Measurements from ENCODE around the gene MARCHF4. TPM values are rescaled to one million over a fixed set of nuclear protein-coding genes. Genes with fewer than 3 reads are reported as not detected.

Gene MARCHF4
- total and polyA plus RNA-seq, 4 donors = not detected

GRCh38 chr2:216345846-216346245 lies 26.4 kb downstream of the MARCHF4 start (continued):
- TF ChIP-seq HNF4G (IDR thresholded peaks at IDR 0.05) (no peak), RAD21 (IDR thresholded peaks at IDR 0.05) (no peak), EGR1 (IDR thresholded peaks at IDR 0.05; ENCODE audit: low read depth in 2 of 2) (no peak), ZBTB33 (IDR thresholded peaks at IDR 0.05) (no peak), YY1 (IDR thresholded peaks at IDR 0.05) (no peak), TAF1 (conservative IDR thresholded peaks at IDR 0.05) (no peak), MAX (IDR thresholded peaks at IDR 0.05) (no peak), RXRA (IDR thresholded peaks at IDR 0.05) (no peak), SP1 (IDR thresholded peaks at IDR 0.05) (no peak)

- Histone ChIP-seq H3K4me1 (ENCODE audit: control insufficient read depth in 4 of 4, insufficient read depth in 4 of 4, low read length in 3 of 4) (no peaks in the 10 kb centered on the region), H3K4me3 (ENCODE audit: low read depth in 1 of 3, low read length in 3 of 3) (no peak overlapping the region), H3K27me3 (ENCODE audit: control insufficient read depth in 4 of 4, insufficient read depth in 4 of 4, low read length in 3 of 4) (peaks cover 0 to 4% (median 0%) of the 10 kb centered on the region in 4 donors), H3K9ac (ENCODE audit: low read depth in 1 of 2, low read length in 2 of 2) (no peak overlapping the region), H3K36me3 (ENCODE audit: control insufficient read depth in 4 of 4, insufficient read depth in 3 of 4, low read depth in 1 of 4, low read length in 3 of 4) (no peaks in the 10 kb centered on the region), H3K27ac (ENCODE audit: low read depth in 1 of 2, low read length in 2 of 2) (no peak overlapping the region), H3K9me3 (ENCODE audit: control insufficient read depth in 4 of 4, low read length in 3 of 4) (no peaks in the 10 kb centered on the region)
- 40% methylated on average over 4 of the region's 4 CpGs for WGBS
- TF ChIP-seq HNF4G (IDR thresholded peaks at IDR 0.05) (no peak), GABPA (IDR thresholded peaks at IDR 0.05 in 1 of 2, conservative IDR thresholded peaks at IDR 0.05 in 1 of 2) (no peak), MAX (IDR thresholded peaks at IDR 0.05) (no peak), RXRA (IDR thresholded peaks at IDR 0.05) (no peak), TAF1 (conservative IDR thresholded peaks at IDR 0.05) (no peak), CTCF (IDR thresholded peaks at IDR 0.05; ENCODE audit: low read depth, low read length, missing input control) (no peak), SP1 (IDR thresholded peaks at IDR 0.05) (no peak), YY1 (IDR thresholded peaks at IDR 0.05) (no peak), ATF3 (IDR thresholded peaks at IDR 0.05) (no peak), NR2F2 (IDR thresholded peaks at IDR 0.05) (no peak), FOXA2 (IDR thresholded peaks at IDR 0.05) (no peak), ZBTB33 (IDR thresholded peaks at IDR 0.05) (no peak), REST (IDR thresholded peaks at IDR 0.05) (no peak), FOXA1 (IDR thresholded peaks at IDR 0.05) (no peak), EGR1 (IDR thresholded peaks at IDR 0.05; ENCODE audit: low read depth in 2 of 2) (no peak)
- no peak for DNase-seq (ENCODE audit: low spot score)
Measured at GRCh38 chr2:216344950-216345300, 27.4 kb downstream of the MARCHF4 start.

All from liver (tissue), 9 donors.